D721Med (cell line): ENCODE data around the gene ATXN1.
"Not testable (repeated sequence)": the region's sequence is repeated elsewhere in the genome, so short reads cannot be mapped to it uniquely, and the experiment has no call there.

Source experiments
- DNase-seq: peaks from one replicate; pipeline ENCODE4 v3.0.0; 2011; ENCODE audit warnings: low spot score; ENCODE audit not compliant: insufficient read length
- FAIRE-seq: peaks from 2 replicates; lab custom pipeline; 2011; peaks lifted over from hg19 to GRCh38; lab: Jason Lieb, UNC
- TF ChIP-seq, protein P1 (sequence below): IDR thresholded peaks from 2 replicates; pipeline ENCODE4 v1.5.1; 2012; ENCODE audit warnings: mild to moderate bottlenecking, control low read depth; ENCODE audit not compliant: insufficient read depth; ENCODE audit errors: missing control alignments

The ATXN1 gene

DNA sequence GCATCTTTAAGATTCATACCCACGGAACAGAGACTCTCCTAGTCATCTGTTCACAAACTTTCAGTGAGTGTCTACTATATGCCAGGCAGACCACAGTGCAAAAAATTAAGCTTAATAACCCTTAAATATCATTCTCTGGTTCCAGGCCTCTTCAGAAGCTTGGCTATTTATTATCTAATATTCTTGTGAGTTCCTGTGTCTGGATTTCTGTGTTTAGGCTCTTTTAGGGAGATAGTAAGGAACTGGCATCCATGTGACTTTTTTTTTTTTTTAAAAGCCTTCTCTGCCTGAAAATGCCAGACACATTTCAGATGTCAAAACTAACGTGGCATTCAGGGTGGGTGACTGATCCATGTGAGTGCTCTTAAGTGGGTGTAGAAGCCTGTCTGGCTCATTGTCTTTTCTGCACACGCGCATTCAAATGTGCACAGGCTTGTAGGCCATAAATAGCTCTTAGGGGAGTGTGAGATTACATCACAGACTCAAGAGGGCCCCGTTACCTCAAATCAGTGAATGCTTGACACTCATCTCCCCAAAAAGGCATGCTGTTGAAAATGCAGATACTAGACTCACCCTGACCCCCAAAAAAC is 380.9 kb downstream of the ATXN1 start:
- DNase-seq (no peak), FAIRE-seq (no peak)
- TF ChIP-seq, protein P1, sequence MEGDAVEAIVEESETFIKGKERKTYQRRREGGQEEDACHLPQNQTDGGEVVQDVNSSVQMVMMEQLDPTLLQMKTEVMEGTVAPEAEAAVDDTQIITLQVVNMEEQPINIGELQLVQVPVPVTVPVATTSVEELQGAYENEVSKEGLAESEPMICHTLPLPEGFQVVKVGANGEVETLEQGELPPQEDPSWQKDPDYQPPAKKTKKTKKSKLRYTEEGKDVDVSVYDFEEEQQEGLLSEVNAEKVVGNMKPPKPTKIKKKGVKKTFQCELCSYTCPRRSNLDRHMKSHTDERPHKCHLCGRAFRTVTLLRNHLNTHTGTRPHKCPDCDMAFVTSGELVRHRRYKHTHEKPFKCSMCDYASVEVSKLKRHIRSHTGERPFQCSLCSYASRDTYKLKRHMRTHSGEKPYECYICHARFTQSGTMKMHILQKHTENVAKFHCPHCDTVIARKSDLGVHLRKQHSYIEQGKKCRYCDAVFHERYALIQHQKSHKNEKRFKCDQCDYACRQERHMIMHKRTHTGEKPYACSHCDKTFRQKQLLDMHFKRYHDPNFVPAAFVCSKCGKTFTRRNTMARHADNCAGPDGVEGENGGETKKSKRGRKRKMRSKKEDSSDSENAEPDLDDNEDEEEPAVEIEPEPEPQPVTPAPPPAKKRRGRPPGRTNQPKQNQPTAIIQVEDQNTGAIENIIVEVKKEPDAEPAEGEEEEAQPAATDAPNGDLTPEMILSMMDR: no peak

DNA sequence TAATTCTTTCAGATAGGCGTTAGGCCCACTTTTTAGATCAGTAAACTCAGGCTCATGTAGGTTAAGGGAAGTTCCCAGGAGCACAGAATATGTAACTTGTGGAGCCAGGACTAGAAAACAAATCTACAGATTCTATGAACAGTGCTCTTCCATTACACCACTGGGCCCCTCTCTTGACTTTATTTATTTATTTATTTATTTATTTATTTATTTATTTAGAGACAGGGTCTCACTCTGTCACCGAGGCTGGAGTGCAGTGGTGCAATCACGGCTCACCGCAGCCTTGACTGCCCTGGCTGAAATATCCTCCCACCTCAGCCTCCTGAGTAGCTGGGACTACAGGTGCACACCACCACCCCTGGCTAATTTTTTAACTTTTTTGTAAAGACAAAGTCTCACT is 382.9 kb downstream of the ATXN1 start:
- not testable (repeated sequence) for FAIRE-seq, DNase-seq

DNA sequence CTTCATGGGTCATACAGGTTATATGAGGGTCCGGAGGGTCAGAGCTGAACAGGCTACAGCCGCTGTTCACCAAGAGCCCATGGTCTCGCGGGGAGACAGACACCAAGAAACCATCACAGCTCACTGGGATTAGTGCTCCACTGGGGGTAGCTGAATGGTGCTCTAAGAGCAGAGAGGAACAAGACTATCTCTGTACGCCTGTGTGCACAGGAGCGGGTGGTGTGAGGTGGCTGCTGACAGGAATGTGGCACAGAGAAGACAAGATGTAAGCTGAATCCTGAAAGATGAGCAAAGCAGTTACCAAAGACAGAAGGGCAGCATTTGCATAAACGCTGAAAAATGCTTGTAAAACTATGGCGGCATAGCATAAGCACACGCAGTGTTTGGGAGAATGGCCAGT is 383.8 kb downstream of the ATXN1 start:
- TF ChIP-seq, protein P1: no peak
- DNase-seq (no peak), FAIRE-seq (no peak)

DNA sequence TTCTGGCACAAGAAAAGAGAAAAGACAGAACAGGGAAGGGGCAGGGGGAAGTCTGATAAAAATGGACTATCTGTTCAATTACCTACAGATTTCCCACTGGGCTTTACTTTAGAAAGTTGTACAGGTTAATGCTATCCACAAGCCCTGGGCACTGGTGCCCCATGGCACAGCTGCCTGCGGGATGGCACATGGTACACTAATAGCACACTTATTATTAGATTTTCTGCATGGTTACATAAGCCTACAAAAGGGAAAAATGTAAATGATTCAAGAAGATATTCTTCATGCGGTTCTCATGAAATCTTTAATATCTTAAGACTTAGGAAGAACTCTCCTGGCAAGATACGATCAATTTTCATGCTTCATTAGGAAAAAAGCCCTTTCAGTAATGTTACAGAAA is 385.4 kb downstream of the ATXN1 start:
- FAIRE-seq: no peak
- TF ChIP-seq, protein P1: no peak

DNA sequence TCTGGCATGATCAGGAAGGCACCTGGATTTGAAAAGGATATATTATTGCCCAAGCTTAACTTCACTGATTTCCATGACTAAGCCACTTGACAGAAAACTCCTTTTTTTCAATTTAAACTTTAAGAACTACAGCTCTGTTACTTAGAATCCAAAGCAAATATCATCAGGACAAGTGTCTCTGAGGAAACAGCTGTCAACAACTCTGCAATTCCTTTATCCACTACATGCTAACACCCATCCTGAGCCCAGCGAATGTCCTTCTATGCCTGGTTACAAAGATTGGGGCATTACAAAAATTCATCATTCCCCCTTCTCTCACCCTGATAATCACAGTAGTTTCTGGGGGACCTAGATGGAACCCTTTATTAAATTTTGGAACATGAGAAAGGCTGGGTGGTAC is 386.1 kb downstream of the ATXN1 start:
- DNase-seq (no peak), FAIRE-seq (no peak)
- TF ChIP-seq, protein P1: no peak

More for the DNA sequence above, 385.4 kb downstream of the ATXN1 start:
- no peak for DNase-seq

DNA sequence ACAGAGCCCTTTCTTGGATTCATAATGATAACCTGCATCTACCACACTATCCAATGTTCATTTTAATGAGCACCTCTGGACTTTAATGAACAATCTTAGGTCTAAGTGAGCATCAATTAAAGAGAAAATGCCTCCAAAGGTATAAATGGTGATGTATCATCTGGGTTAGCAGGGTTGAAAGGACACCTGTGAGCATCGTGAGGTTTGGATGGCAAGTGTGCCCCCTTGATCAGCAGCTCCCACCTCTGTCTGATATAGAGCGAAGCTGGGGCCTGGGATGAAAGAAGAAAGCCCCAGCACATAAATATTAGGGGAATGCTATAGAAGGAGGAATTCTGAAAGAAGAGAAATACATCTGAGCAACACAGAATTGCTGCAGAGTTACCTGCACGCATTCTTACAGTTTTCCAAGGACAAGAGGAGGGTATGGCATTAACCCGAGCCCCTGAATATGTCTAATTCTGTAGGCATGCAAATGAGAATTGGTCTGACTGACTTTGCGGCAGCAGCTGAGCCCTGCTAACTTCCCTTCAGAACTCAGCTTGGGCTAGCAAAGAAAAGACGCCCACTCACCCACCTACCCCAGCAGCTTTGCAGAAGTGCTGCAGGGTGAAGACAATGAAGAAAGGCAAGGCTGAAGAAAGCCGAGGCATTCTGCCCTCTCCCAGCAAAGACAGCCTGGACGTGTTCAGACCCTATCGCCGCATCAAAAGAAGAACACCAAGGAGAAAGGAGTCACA is 386.6 kb downstream of the ATXN1 start:
- TF ChIP-seq, protein P1: no peak
- FAIRE-seq (no peak), DNase-seq (no peak)

DNA sequence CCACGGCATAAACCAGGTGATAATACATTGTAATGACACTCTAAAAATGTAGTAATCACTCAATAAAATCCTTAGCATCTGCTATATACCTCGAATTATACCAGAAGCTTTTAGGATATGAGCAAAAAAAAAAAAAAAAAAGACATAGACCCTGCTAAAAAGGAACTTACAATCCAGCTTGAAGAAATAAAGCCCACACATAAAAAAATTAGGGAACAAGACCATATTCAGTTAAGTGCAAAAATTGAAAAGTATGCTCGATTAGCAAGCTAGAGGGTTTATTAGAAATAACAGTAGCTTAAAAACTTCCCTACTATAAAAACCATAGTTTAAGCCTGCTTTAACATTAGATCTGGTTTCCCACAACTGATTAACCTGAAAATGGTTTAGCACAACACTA is 387.2 kb downstream of the ATXN1 start:
- DNase-seq: no peak
- TF ChIP-seq, protein P1: no peak
- FAIRE-seq: no peak
